HG02938 (cell line): ENCODE results near the gene CRAT.
A peak's percentile ranks its signal among the peaks of the same experiment; 100 is the strongest.

Experiments
- ATAC-seq: cut with Tn5 transposase; IDR thresholded peaks from one replicate; pipeline ENCODE4 v1.9.1; 2021; ENCODE audit warnings: mild to moderate bottlenecking, moderate library complexity; ENCODE audit not compliant: unreplicated experiment

Gene CRAT

DNA sequence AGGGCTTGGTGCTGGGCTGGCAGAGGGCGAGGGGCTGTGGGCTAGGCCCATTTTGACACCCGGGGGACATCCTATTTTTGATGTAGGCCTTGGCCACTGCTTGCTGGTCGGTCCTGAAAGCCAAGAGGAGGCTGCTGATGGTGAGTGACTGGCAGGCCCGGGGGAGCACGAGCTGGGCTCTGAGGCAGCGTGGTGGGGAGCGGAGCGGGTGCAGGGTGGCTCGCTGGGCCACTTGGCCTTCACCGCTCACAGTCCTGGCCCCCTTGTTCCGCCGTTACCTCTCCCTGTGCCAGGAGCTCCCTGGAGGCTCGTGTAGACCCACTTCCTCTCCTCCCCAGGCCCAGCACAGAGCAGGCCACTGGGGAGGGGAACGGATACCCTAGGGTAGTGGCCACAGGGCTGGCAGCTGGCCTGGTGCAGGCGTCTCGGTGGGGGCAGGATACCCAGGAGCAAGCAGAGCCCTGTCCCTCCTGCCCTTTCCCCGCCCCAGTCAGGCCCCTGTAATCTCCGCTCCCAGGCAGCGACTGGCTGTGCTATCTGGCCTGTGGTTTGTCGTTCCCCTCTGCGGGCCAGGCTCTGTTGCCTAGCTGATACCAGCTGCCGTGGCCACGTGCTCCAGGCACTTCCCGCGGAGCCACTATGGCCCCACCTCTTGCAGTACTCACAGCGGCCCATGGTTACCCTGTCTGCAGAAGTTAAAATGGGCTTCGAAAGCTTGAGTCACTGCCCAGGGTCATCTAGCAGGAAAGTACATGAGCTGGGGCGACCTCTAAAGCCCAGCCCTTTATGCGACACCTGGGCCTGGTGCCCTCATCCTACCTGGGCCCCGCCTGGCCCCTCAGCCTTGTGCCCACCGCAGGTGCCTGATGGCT is 41.4 kb downstream of the CRAT start:
- peak; percentile 50 for ATAC-seq

DNA sequence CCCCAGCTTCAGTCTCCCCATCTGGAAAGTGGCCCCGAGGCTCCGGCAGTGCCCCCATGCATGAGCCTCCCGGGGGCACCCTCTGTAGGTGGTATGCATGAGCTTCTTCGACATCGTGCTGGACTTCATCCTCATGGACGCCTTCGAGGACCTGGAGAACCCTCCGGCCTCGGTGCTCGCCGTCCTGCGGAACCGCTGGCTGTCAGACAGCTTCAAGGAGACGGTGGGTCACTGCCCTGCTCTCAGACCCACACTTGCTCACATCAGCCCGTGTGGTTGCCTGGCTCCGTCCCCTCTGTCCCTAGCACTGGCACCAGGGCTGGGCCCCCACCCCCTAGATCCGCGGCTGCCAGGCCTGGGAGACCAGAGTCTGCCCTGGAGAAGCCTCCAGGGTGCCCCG is 42.5 kb downstream of the CRAT start:
- no peak for ATAC-seq

DNA sequence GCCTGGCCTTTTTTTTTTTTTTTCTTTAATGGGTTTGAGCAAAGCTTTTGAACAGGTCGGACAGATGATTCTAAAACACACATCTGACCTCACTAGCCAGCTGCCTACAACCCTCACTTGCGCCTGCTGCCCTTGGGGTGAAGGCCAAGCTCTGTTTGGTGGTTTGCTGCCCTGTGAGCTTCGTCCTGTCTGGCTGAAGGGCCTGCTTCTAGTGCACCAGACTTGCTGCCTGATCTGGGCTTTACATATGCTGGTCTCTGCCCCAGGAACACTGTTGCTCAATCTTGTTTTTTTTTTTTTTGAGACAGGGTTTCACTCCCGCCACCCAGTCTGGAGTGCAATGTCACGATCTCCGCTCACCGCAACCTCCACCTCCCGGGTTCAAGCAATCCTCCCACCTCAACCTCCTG is 46.1 kb downstream of the CRAT start:
- no peak for ATAC-seq

DNA sequence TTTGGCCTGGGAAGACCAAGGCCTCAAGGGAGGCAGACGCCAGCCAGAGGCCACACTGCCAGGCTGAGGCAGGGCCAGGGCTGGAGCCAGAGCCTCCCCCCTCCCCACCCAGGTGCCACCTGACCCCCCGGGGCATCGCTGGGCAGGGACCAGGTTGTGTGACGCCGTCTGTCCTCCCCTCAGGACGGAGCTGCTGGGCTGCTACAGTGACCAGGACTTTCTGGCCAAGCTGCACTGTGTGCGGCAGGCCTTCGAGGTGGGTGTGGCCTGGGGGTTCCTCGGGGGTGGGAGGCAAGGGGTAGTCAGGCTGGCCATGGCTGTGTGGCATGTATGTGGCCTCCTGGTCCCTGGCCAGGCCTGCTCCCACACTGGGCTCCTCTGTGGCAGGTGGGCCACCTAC is 47.5 kb downstream of the CRAT start:
- no peak for ATAC-seq

DNA sequence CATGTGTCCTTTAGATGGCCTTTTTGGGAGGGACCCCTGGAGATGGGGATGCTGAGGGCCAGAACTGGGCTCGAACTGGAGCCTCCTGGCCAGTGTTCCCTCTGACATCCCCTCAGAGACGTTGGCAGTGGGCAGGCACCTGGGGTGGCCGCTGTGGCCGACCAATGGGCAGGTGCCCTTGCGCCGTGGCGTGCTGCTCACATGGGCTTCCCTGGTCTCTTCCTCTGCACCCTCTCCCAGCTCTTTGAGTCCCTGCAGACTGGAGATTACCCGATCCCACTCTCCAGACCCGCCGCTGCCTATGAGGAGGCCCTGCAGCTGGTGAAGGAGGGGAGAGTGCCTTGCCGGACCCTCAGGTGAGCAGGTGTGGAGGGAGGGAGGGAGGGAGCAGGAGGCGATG is 49.6 kb downstream of the CRAT start:
- no peak for ATAC-seq

DNA sequence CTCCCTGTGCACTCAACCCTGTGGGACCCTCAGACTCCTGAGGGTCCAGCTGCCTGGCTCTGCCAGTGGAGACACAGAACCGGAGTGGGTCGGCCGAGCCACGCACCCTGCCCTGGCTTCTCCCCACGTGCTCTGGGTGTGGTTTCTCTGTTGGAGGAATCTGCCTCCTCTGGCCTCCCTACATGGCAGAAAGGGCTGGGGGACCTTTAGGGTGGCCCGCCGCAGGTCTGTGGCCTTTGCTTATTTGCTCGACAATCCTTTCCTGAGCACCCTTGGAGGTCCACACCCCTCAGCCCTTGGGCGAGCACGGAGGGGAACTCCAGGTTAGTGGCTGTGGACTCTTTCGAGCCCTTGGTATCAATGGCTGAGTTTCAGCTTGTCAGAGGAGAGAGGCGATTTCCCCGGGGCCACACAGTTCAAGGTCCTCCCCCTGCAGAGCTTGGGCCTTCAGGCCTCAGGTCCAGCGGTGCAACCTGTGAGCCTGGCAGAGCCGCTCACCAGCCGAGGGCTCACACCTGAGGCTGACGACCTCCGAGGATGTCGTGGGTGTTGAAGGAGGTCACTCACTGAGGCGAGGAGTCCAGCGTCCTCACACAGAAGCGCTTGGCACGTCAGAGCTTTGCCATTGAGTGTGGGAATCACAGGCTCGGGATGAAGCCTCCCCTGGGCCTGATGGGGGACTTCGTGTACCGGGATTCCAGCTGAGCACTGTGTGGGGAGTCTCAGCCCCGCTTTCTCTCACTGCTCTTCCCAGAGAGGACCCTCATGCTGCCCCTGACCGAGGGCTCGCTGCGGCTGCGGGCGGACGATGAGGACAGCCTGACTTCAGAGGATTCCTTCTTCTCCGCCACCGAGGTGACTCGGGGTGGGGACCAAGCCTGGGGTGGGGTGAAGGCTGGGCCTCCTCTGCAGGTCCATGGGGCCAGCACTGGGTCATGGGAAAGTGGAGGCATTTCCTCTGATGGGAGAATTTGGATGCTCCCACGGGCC is 50.5 kb downstream of the CRAT start:
- ATAC-seq: no peak

DNA sequence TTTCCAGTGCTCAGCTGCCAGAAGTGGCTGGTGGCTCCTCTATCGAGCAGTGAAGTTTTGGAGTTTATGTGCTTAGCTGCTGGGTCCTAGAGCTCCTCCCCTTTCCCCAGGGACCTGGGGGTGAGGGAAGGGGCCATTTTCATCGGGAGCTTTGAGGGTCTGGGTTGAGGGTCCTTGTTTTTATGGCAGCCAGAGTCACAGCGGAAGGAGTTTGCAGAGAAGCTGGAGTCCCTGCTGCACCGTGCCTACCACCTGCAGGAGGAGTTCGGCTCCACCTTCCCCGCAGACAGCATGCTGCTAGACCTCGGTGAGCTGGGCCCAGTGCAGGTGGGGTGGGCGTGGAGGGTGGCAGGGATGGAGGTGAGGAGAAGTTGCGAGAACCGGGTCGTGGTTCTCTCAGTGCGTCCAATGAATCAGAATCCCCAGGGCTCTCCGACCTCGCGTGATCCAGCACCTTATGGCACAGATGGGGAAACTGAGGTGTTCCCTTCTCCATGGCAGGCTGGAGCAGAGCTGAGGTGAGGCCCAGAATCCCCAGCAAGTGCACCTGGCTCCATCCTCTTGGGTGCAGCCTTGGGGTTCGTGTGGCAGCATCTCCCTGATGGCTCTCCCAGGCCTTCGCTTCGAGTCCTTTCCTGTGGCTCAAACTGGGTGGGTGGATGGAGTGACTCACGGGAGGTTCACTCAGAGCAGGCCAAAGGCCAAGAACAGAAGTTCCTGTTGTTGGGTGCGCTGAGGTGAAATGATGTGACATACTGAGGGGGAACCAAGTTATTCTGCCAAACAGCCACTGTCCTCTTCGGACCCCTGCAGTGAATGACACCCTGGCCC is 51.4 kb downstream of the CRAT start:
- ATAC-seq: no peak

DNA sequence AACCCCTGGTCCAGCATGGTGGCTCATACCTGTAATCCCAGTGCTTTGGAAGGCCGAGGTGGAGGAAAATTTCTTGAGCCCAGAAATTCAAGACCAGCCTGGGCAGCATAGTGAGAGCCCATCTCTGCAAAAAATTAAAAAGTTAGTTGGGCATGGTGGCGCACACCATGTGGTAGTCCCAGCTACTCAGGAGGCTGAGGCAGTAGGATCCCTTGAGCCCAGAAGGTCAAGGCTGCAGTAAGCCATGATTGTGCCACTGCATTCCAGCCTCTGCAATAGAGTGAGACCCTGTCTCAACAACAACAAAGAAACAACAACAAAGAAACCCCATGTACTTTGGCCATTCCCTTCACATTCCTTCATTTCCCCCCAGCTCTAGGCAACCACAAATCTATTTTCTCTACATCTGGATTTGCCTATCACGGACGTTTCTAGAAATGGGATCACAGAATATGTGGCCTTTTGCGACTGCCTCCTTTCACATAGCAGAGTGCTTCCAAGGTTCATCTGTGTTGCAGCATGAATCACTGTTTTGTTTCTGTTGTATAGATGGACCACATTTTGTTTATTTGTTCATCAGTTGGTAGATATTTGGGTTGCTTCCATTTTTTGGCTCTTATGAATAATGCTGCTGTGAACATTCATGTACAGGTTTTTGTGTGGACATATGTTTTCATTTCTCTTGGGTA is 56.3 kb downstream of the CRAT start:
- ATAC-seq: no peak

DNA sequence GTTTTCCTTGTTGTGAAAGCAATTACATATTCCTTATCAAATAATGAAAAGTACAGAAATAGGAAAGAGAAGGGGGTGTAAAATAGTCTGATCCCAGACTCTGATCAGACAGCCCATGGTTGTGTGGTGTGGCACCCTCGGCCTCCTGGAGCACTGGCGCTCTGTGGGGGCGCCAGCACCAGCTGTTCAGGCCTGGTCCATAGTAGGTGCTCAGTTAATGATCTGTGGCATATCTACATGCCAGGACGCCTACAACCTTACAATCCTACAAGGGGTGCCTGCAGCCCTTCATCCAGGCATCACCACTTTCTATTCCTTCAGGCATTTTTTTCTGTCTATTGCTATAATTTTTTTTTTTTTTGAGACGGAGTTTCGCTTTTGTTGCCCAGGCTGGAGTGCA is 57.6 kb downstream of the CRAT start:
- ATAC-seq: no peak

DNA sequence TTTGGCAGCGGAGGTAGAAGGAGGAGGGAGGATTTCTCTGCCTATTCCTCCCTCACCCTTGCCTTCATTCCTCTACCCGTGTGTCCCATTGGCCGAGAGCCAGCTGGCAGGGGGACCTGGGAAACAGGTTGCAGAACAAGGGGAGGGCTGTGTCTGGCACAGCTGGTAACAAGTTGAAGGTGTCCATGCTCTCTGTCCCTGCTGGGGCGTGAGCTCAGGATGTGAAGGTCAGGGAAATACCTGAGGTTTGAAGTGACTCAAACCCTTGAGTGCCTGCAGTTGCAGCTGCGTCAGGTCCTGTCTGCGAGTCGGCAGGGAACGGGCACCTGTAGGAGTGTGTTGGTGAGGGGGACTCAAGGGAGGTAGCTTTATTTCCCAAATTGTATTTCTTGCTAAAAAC is 58.0 kb downstream of the CRAT start:
- ATAC-seq: no peak
